GM12878 (cell line): ENCODE data around the gene CLDN10. TPM values are rescaled to one million over a fixed set of nuclear protein-coding genes. Genes with fewer than 3 reads are reported as not detected.

Experiments used
- ATAC-seq: fragments of 200-7000 bp; cut with Tn5 transposase; 3 replicates; pipeline ENCODE4 v1.9.1; 2020; ENCODE audit warnings: mild to moderate bottlenecking, moderate library complexity
- BruUV-seq: library from RNA; stranded (reverse); fragments of 400-500 nt; replicated peaks from 2 replicates; lab custom pipeline; 2021; lab: Mats Ljungman, UMichigan
- CTCF ChIA-PET: fragments of 300-600 bp; sonication (Branson Sonifier 250); formaldehyde crosslinking; extraction: SDS; loops from one replicate; lab custom pipeline; 2021; ENCODE audit warnings: inconsistent platforms; lab: Yijun Ruan, JAX
- POLR2A ChIA-PET: fragments of 350-600 bp; formaldehyde crosslinking; extraction: SDS; loops from one replicate; lab custom pipeline; 2021; ENCODE audit warnings: inconsistent platforms; lab: Charles Lee
- RAD21 ChIA-PET: fragments of 300-600 bp; sonication (Branson Sonifier 250); formaldehyde crosslinking; loops from one replicate; lab custom pipeline; 2023; ENCODE audit warnings: antibody characterized with exemption; ENCODE audit not compliant: unreplicated experiment; lab: Charles Lee
- SMC1A ChIA-PET: fragments of 300-600 bp; sonication (Branson Sonifier 250); formaldehyde crosslinking; loops from one replicate; lab custom pipeline; 2023; ENCODE audit not compliant: unreplicated experiment, uncharacterized antibody; lab: Charles Lee
- DNase-seq: peaks from one replicate; pipeline ENCODE4 v3.0.0-alpha.2; 2011; ENCODE audit warnings: low read depth, low spot score
- FAIRE-seq: peaks from 3 replicates; lab custom pipeline; 2011; peaks lifted over from hg19 to GRCh38; lab: Jason Lieb, UNC
- H2AFZ ChIP-seq: 2 replicates; pipeline ENCODE4 v1.6.0; 2011; ENCODE audit warnings: low read depth, low read length, control low read depth; ENCODE audit not compliant: control insufficient read depth
- H3K27ac ChIP-seq: 2 replicates; pipeline ENCODE4 v1.5.1; 2011; ENCODE audit warnings: control low read depth; ENCODE audit not compliant: control insufficient read depth, insufficient read depth
- H3K27me3 ChIP-seq, 2 experiments: replicated peaks in 1 of 2; 2 replicates each; pipeline versions ENCODE4 v1.6.0 to v1.6.1; 2011; ENCODE audit warnings: low read length in 1 of 2; ENCODE audit not compliant: control insufficient read depth in 2 of 2, insufficient read depth in 2 of 2
- H3K36me3 ChIP-seq, 2 experiments: 2 replicates each; pipeline ENCODE4 v1.5.1; 2011; ENCODE audit warnings: low read length in 1 of 2; ENCODE audit not compliant: control insufficient read depth in 2 of 2, insufficient read depth in 2 of 2
- H3K4me1 ChIP-seq: 2 replicates; pipeline ENCODE4 v1.6.1; 2011; ENCODE audit warnings: mild to moderate bottlenecking, low read length, moderate library complexity, mixed read lengths; ENCODE audit not compliant: control insufficient read depth, insufficient read depth
- H3K4me2 ChIP-seq: 2 replicates; pipeline ENCODE4 v1.6.0; 2011; ENCODE audit warnings: control low read depth; ENCODE audit not compliant: control insufficient read depth, insufficient read depth
- H3K4me3 ChIP-seq: fragments of 200-600 bp; sonication (generic); 2 replicates; pipeline ENCODE4 v1.5.1; 2016
- H3K79me2 ChIP-seq: 2 replicates; pipeline ENCODE4 v1.6.0; 2011; ENCODE audit warnings: low read length; ENCODE audit not compliant: control insufficient read depth, insufficient read depth
- H3K9ac ChIP-seq: 2 replicates; pipeline ENCODE4 v1.8.0; 2011; ENCODE audit warnings: low read length, control low read depth, mixed read lengths; ENCODE audit not compliant: control insufficient read depth, insufficient read depth
- H3K9me3 ChIP-seq: replicated peaks from 3 replicates; pipeline ENCODE4 v1.5.1; 2011; ENCODE audit warnings: mild to moderate bottlenecking, low read length; ENCODE audit not compliant: control insufficient read depth, insufficient read depth
- H4K20me1 ChIP-seq: 2 replicates; pipeline ENCODE4 v1.6.0; 2011; ENCODE audit not compliant: control insufficient read depth, insufficient read depth
- CTCF ChIP-seq, 3 experiments: IDR thresholded peaks in 2 of 3; conservative IDR thresholded peaks in 1 of 3; 2 replicates each; pipeline ENCODE4 v1.5.1; 2011; ENCODE audit warnings: low read depth in 3 of 3, low read length in 3 of 3, mild to moderate bottlenecking in 3 of 3, control low read depth in 2 of 3, moderate library complexity in 2 of 3, inconsistent platforms in 1 of 3, mixed read lengths in 1 of 3; ENCODE audit not compliant: control insufficient read depth in 2 of 3, insufficient read depth in 1 of 3; ENCODE audit errors: extremely low read depth in 1 of 3
- CUX1 ChIP-seq: IDR thresholded peaks from 2 replicates; pipeline ENCODE4 v1.6.1; 2012; ENCODE audit warnings: improper control_type of control experiment, low read depth, low read length; ENCODE audit not compliant: insufficient replicate concordance
- EGR1 ChIP-seq, 2 experiments: IDR thresholded peaks; 1 replicate in 1 of 2; 2 replicates in 1 of 2; pipeline ENCODE4 v1.6.1; 2011 to 2012; ENCODE audit warnings: low read depth in 2 of 2, low read length in 2 of 2, borderline replicate concordance in 1 of 2, mild to moderate bottlenecking in 1 of 2, moderate library complexity in 1 of 2
- GATAD2B ChIP-seq: fragments of 450-650 bp; conservative IDR thresholded peaks from 2 replicates; pipeline ENCODE4 v1.6.1; 2017; ENCODE audit warnings: low read depth, mild to moderate bottlenecking, moderate library complexity
- POLR2AphosphoS5 ChIP-seq: IDR thresholded peaks from 2 replicates; pipeline ENCODE4 v1.6.1; 2011; ENCODE audit warnings: mild to moderate bottlenecking, low read length, inconsistent platforms
- RCOR1 ChIP-seq: conservative IDR thresholded peaks from 2 replicates; pipeline ENCODE4 v1.6.1; 2012; ENCODE audit warnings: low read depth, low read length, improper control_type of control experiment
- SMAD5 ChIP-seq: IDR thresholded peaks from 2 replicates; pipeline ENCODE4 v1.6.1; 2016; ENCODE audit warnings: antibody characterized with exemption, low read depth
- WGBS: methylation state at CpG from one replicate; pipeline ENCODE4 v1.1.6; 2016; ENCODE audit warnings: low lambda C conversion rate; ENCODE audit not compliant: insufficient replicate concordance, insufficient coverage; ENCODE audit errors: missing lambda C conversion rate; 5-methylcytosine and 5-hydroxymethylcytosine counted together
- in situ Hi-C: fragments of 300-500 bp; cut with MboI; formaldehyde crosslinking; loops from 9 replicates; pipeline ENCODE4 v1.14.3; 2018; ENCODE audit warnings: mixed read lengths
- intact Hi-C: fragments of 100-400 bp; cut with micrococcal nuclease; formaldehyde crosslinking; loops from one replicate; pipeline ENCODE4 v1.14.2; 2022; ENCODE audit not compliant: unreplicated experiment
- polyA plus RNA-seq, 11 experiments: library from polyadenylated mRNA; depleted of rRNA in 4 of 11; unstranded in 6 of 11; stranded (reverse) in 5 of 11; fragments of >200 nt; fragmentation: Nextera tagmentation in 4 of 11; fragmentation: Illumina TruSeq in 1 of 11; extraction: Ambion mirVana in 4 of 11; extraction: Trizol in 1 of 11; gene quantifications; 1 replicate in 1 of 11; 2 replicates in 10 of 11; pipeline versions ENCODE4 v1.2.1 to v1.2.3, GENCODE V29; 2011 to 2016; ENCODE audit warnings: inconsistent platforms in 2 of 11, missing spikeins in 2 of 11, low read depth in 1 of 11
- total RNA-seq, 4 experiments: library from RNA; depleted of rRNA in 3 of 4; stranded (reverse); fragments of >200 nt in 3 of 4; fragmentation: Illumina TruSeq in 1 of 4; extraction: Trizol in 1 of 4; gene quantifications; 2 replicates each; pipeline versions ENCODE4 v1.2.1 to v1.2.3, GENCODE V29; 2013 to 2021

The CLDN10 gene
- total and polyA plus RNA-seq, 10 of the 15 experiments (the other 5 are each of a cell fraction or from before 2014, with no cell fraction given), result not detected

DNA sequence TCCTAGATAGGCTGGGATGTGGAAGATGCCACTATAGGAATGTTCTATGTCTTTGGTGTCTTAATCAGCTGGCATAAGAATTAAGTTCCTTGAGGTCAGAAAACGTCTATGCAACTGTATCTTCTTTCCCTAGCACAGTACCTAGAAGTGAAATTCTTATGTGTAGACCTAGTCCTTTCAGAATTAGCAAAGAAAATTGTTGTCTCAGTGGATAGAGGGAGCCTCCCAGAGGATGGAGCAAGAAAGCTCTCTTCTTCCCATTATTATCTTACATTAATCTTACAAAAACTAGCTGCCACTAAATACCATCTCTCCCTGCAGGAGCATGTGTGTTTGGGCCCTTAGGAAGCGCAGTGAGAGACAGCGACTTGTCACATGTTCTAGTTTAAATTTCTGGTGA lies 11.6 kb downstream of the CLDN10 start:
- intact Hi-C loops (no loop called here), in situ Hi-C loops (no loop called here)
- ChIA-PET CTCF (interaction anchor here (0.9 to 2.1 kb wide), 6 partner anchors 9 to 375 kb away, joined by 3 to 6 read pairs (median 3); no protein-coding TSS in a partner anchor), POLR2A (no interaction called here), RAD21 (interaction anchor here (1.4 kb wide), 1 partner anchor 27 kb away, joined by 4 read pairs; no protein-coding TSS in a partner anchor), SMC1A (interaction anchor here (0.9 to 1.3 kb wide), 3 partner anchors 11 to 27 kb away, joined by 3 to 6 read pairs (median 3); no protein-coding TSS in a partner anchor)
- H3K9me3 ChIP-seq, result no peaks in the 10 kb centered on the region
- no peak for ATAC-seq
- no peak for FAIRE-seq
- no peak for DNase-seq
- H3K9ac ChIP-seq, result no peak overlapping the region
- no peaks in the 10 kb centered on the region for H3K36me3 ChIP-seq
- H3K27ac ChIP-seq, result no peak overlapping the region
- TF ChIP-seq EGR1 (IDR thresholded peaks at IDR 0.05; ENCODE audit: borderline replicate concordance in 1 of 2, low read depth in 2 of 2, low read length in 2 of 2), result no peak
- no peak for TF ChIP-seq GATAD2B
- no peak for TF ChIP-seq RCOR1
- 0 out of 6 replicates have a peak, but pooled peaks of 1 of the 3 experiments have one; percentile 5 for TF ChIP-seq CTCF (IDR thresholded peaks at IDR 0.05 in 2 of 3, conservative IDR thresholded peaks at IDR 0.05 in 1 of 3; ENCODE audit: control insufficient read depth in 2 of 3, extremely low read depth in 1 of 3, insufficient read depth in 1 of 3, low read depth in 3 of 3, low read length in 3 of 3)
- no peak for TF ChIP-seq SMAD5
- TF ChIP-seq POLR2AphosphoS5, result no peak
- no peak for TF ChIP-seq CUX1
- H3K27me3 ChIP-seq, result no peaks in the 10 kb centered on the region
- H4K20me1 ChIP-seq, result no peaks in the 10 kb centered on the region
- H2AFZ ChIP-seq, result no peak overlapping the region
- BruUV-seq, result no TSS peak
- H3K4me1 ChIP-seq, result no peaks in the 10 kb centered on the region
- no peaks in the 10 kb centered on the region for H3K79me2 ChIP-seq
- H3K4me2 ChIP-seq, result no peak overlapping the region
- no peak overlapping the region for H3K4me3 ChIP-seq
- 50% methylated on average over 3 of the region's 3 CpGs for WGBS
